NCI-H1048 (cell line): ENCODE measurements around the gene PDGFRB.
A peak's percentile ranks its signal among the peaks of the same experiment; 100 is the strongest.

Source experiments
- DNase-seq: peaks from one replicate; lab custom pipeline; 2025; lab: John Stamatoyannopoulos, UW

The PDGFRB gene

DNA sequence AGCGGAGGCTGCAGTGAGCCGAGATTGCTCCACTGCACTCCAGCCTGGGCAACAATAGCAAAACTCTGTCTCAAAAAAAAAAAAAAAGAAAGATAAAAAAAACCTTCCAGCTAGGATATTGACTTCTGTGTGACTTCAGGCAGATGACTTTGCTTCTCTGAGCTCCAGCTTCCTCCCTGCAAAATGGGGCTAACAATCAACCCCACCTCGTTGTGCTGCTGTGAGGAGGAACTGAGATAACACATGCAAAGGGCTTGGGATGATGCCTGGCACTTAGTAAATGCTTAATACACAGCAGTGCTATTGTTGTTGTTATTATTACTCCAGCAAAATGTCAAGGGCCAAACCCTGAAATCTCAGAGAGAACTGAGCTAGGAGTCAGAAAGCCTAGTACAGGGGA lies 7.4 kb upstream of the PDGFRB start:
- DNase-seq = no peak

DNA sequence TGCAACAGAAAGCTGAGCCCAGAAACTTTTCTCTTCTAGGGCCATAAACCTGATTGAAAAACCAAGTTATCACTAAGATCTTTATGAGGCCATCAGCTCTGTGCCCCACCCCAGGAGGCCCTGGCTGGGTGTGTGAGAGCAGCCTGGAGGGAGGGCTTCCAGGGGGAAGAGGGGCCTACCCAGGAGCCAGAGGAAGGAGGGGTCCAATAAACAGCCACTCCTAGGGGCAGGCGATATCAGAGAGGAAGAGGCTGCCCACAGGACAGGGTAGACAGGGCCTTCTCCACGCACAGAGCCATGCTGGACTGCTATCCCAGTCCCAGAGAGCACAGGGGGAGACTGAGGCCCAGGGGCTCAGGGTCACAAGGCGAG lies 6.5 kb upstream of the PDGFRB start:
- DNase-seq = no peak

DNA sequence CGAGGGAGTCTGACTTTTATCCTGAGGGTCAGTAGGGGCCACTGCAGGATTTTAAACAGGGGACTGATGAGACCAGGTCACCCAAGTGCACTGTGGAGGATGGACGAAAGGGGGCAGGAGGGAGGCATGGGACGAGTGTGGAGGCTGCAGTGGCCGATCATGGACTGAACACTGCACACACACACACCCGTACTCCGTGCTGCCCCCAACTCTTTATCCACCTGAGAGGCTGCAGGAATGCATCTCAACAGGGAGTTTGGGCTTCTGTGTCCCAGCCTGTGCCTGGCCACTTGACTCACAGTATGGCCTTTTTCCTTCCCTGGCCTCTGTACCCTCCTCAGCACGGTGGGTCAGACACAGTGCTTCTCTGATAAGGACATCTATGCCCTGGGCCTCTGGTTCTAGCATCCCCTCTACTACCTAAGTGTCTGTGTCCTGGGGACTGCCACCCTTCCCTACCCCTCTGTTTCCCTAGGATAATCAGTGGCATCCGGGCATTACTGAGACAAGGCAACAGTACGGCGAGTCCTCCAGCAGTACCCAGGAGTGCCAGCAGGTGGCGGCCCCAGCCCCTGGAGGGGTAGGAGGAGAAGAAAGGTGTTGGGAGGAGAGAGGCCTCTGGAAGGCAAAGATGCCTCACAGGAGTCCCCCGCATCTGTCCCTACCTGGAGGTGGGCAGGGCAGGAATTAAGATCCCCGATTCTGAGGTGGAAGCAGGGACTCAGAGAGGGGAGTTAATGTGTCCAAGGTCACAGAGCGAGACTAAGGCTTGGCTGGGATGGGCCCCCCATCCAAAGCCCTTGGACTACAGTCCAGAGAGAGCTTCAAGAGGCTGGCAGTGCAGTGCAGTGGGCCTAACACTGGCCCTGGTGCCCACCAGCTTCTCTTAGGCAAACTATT lies 5.8 kb upstream of the PDGFRB start:
- DNase-seq = peak; percentile 60

DNA sequence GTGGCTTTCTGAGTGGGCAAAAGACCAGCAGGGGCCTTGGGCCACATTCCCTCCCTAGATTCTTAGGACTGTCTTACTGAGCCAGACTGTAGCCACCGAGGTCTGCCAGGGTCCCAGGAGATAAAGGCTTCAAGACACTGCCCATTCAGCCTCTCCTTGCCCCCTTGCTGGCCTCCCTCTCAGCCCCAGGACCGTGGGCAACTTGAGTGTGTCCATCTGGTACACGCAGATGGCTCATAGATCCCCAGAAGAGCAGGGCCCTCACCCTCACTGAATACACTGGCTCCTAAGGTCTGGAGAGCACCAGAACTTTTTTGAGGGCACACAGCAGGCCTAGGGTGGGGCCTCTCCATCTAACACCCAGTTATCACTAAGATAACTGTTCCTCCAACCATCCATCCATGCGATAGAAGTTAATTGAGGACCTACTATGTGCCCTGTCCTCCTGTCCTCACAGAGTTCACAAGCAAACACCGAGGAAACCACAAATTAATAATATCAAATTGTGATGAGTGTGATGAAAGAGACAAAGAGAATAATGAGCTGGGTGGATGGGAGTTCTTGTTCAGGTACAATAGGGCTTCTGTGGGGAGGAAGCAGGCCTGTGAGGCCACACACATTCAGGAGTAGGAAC lies 4.9 kb upstream of the PDGFRB start:
- no peak for DNase-seq

DNA sequence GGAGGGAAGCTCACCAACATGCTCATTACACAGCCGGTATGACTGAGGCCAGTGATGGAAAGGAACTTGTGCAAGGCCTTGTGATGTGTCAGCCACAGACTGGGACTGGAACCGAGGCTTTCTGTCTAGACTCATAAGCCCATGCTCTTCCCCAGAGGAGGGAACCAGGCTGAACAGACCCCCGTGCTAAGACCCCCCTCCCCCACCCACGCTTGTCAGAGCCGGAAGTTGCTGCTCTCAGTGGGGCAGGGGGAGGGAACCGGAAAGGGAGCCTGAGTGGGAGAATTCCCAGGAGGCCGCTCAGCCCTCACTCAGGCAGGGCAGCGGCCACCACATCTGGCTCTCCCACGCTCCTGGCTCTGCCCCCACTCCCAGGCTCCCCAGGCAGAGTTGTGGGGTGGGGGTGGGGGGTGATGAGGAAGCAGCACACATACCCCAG lies 4.1 kb upstream of the PDGFRB start:
- DNase-seq = no peak

DNA sequence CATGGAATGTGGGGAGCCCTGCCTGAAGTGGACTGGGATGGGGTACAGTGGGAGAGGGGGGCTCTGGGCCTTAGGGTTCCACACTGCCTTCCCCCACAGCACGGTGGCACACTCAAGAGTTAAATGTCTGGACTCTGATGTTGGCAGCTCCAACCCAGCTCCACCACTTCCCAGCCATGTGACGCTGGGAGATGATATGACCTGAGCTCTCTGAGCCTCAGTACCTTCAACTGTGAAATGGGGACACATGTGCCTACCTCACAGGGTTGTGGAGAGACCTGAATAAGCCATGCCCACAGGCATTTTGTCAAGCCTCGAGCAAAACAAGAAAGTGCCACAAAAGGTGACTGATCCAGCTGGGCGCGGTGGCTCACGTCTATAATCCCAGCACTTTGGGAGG lies 3.4 kb upstream of the PDGFRB start:
- DNase-seq = no peak

DNA sequence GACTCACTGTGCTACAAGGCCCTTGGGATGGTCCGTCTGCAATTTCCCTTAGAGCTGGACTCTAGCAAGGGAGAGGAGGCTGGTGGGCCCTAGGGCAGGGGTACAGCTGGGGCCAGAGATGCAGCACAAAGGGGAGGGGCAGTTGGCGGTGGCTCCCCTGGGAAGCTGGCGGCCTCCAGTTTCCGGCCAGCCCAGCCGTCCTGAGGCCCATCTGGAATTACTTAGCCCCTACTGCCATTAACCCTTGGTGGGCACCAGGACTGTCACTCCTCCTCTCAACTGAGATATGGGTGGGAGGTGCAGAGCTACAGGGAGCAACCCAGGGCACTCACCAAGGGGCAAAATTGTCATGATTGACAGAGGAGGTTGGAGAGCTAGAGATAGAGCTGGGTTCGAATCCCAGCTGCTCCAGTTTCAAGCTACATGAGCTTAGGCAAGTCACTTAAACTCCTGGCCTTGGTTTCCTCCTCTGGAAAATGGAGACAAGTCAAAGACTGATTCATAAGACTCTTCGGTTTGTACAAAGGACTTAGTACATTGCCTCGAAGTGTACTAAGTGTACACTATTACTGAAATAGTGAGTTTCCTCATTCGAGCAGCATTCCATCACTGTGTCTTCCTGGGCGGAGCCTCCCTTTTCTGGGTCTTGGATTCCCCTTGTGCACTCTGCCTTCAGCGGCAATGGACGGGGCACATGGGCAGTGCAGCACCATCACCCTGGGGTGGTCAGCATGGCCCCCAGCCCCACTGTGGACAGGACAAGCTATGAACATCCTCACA lies 2.7 kb upstream of the PDGFRB start:
- no peak for DNase-seq

DNA sequence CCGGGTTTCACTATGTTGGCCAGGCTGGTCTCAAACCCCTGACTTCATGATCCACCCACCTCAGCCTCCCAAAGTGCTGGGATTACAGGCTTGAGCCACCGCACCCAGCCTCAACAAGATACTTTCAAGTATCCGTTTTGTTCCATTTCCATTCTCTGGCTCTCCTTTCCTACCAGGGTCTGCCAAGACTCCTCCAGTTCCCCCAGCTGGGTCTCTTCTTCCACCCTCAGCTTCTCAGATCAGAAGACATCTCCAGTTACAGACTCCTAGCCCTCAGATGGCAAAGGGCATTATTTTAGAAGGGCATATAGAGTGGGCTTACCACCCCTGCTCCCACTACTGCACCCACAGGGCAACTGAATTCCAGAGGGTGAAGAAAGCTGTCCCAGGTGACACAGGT lies 1.5 kb upstream of the PDGFRB start:
- no peak for DNase-seq

DNA sequence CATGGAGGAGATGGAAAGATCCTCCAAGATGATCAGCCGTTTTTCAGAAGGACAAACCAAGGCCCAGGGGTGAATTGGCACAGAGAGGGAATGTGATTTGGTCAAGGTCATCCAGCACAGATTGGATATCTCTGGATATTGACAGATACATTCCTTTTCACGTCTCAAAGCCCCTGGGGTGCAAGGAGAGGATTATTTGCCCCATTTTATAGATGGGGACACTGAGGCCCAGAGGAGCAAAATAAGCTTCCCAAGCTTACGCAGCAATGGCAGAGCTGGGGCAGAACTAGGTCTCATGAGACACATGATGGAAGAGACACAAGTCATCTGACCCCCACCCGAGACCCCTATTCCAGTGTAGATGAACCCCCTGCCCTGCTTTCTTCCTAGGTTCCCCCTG lies 895 bp upstream of the PDGFRB start:
- no peak for DNase-seq

DNA sequence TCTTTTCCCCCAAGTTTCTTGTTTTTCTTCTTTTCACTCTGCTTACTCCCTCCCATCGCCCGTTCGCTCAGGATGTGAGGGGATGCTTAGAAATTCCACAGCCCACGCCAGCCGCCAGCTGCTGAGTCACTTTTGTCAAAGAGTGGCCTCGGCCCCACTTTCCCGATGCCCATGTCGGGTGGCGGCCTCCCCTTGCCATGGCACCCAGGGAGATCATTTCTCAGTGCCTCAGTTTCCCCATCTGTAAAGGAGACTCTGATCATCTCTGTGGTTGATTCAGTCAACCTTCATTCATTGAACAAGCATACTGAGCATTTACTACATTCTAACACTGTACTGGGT lies 353 bp upstream of the PDGFRB start:
- DNase-seq = no peak

DNA sequence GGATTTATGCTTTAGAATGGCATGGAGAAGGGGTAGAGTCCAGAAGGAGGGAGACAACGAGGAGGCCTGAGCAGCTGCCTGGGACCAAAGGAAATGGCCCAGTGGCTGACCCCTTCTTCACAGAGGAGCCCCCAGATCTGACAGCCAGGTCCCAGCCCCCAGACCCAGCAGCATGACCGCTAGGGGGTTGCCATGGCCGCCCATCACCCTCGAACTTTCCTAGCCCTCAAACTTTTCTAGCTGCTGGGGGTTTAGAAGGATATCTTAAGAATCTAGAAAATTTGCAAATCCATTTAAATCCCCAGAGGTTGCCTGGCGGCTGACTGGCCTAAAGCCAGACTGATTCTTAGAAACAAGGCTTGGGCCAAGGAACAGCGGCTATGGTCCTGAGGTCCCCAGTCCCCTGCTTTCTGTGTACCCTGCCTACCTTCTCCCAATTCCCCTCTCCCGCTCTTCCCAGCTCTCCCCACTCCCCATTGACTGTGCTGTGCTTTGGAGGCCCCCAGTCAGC lies 972 bp downstream of the PDGFRB start:
- no peak for DNase-seq

DNA sequence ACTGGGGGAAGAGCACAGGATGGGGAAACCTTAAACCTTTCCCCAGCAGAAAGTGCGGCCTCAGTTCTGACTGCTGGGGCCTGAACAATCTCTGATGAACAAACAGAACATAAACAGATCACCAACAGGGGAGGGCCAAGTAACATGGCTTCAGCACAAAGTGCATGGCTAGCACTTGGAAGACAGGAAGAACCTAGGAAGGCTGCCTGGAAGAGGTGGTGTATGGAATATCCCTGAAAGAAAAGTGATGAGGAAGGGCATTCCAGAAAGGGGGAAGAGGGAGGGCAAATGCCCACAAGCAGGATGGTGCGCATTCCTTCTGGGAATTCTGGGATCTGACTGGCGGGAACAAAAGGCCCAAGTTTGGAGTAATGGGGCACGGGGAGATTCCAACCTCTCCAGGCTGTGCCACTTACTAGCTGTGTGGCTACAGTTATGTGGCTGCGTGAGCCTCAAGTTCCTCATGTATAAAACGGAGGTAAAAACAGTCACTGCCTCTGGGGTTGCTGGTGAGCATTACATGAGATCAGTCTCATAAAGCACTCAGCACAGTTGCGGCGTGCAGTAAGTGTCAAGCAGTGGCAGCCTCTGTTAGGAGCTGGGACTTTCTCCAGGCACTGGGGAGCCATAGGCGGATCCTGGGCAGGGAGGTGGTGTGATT lies 1.6 kb downstream of the PDGFRB start:
- DNase-seq = no peak

DNA sequence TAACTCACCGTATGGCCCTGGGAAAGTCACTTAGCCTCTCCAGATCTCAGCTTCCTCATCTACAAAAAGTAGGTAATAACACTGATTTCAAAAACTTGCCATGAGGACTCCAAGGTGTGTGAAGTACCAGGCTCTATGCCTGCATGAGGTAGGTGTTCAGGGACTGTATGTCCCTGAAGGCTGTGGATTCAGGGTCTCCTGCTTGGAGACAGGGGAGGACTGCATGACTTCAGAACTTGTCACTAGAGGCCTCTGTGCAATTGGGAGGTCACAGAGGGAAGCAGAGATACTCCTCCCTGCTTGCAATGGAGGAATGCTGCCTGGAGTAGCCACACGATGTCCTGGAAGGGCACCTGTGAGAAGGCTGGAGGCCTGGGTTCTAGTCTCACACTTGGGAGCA lies 2.2 kb downstream of the PDGFRB start:
- DNase-seq = no peak

DNA sequence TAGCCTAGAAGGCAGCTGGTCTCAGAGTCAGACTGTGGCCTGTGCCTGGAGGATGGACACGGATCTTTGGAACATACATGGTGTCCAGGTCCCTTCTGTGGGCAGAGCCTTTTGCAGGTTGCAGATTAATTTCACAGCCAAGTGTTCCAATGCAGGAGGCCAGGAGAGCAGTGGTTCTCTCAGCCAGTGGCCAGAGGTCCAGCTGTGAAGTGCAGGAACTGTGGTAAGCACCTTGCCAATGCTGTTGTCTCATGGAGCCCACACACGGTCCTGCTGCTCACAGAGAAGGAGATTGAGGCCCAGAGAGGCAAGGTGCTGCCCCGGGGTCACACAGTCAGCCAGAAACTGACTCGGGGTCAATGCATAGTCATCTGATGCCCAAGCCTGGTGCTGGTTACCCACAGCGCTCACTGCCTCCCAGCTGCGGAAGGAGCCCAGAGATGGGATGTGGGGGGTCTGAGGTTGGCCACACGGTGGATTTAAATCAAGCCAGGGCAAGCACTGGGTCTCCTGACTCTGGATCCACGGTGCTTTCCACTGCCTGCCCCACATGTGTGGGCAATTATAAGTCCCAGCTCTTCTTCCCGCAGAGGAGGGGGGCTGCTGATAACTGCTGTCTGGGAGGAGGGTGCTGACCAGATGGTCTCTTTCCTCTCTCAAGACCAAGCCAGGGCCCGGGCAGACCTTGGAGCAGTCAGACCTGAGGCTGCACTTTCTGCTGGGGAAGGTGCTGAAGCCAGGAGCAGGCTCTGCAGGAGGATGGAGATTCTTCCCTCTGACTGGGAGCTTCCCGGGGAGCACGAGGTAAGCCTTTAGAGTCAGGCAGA lies 2.8 kb downstream of the PDGFRB start:
- DNase-seq = no peak

DNA sequence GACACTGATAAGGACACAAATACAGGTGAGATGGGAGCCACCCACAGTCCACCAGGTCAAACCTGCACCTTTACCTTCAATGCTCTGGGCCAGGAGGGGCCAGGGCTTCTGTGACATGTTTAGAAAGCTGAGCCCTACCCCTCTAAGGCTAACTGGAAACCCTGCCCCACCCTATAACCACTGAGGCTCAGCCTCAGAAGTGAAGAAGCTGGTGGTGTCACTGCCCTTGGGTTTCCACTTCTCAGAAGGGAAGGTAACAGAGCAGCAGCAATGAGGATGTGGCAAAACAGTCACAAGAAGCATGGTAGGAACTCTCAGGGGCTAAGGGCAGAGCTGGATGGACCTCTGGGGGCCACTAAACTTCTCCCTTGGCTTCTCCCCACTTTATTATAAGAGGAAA lies 6.0 kb downstream of the PDGFRB start:
- no peak for DNase-seq

DNA sequence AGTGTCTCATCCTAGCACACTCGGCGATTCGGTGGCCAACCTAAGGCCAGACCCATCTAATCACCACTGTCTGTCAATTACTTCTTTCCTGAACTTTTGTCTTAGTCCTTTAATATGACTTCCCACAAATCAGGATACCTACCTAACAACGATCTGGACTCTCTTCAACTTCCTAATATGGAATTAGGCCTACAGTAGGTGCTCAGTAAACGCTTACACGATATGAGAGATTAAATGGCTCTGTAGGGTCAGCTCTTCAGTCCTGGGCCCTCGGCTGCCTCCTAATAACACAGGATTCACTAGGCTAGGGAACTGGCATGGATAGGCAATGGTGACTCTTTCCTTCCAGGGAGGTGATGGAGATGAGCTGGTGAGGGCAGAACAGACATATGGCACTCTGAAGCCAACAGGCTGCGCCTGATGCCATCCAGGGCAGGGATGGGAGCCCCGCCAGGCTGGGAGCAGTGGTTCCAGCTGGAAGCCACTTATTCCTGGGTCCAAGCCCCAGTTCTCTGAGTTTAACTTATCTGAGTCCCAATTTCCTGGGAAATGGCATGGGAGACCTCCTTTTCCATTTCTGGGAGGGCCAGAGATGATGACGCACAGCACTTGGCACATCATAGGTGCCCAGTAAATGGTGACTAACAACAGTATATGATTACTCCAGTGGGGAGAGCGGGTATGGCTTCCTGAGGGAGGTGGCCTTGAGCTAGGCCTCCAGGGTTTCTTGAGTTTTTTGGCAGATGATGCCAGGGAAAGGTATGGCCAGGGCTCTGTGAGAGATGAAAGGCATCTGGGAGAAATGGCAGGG lies 7.3 kb downstream of the PDGFRB start:
- DNase-seq = no peak

DNA sequence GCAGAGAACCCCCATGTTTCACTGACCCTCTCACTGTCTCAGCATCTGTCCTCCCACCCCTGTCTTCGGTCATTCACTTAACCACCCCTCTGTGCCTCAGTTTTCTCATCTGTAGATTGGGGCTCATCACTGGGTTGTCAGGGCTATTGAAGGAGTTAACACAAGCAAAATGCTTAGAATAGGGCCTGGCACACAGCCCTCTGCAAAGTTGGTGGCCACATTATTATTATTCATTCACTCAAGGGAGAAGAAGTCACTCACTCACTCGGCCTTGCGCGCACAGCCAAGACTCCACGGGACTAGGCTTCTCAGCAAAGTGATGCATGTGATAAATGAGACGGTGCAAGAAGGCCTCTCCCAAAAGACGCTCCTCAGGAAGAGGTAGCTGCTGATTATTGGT lies 8.0 kb downstream of the PDGFRB start:
- DNase-seq = no peak

DNA sequence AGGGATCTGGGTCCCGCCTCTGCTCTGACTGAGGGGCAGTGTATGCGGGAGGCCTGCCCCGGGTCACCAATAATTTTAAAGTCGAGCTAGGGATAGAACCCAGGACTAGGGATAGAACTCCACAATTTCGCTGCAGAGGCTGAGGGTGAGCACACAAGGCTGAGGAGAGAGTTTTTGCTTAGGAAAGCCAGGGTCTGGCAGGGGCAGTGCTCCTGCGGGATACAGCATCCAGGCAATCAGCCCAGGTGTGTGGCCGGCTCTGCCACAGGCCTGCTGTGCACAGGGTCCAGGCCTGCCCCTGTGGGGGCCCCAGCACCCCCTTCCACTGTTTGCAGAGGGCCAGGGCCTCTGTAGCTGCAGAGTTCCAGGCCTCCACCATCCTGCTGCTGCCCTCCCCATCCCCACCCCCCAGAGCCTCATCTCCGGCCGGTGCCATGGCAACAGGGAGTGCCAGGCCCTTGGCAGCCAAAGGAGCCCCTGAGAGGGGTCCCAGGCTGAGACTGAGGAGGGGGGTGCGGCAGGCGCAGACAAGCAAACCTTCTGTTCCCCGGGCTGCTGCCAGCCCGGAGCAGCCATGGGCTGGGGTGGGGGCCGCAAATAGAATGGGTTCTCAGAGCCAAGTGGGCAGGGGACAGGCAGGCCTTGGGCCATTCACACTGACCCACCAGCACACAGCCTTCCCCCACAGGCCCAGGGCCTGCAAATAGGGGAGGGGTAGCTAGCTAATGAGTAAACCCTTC lies 8.6 kb downstream of the PDGFRB start:
- DNase-seq = no peak

DNA sequence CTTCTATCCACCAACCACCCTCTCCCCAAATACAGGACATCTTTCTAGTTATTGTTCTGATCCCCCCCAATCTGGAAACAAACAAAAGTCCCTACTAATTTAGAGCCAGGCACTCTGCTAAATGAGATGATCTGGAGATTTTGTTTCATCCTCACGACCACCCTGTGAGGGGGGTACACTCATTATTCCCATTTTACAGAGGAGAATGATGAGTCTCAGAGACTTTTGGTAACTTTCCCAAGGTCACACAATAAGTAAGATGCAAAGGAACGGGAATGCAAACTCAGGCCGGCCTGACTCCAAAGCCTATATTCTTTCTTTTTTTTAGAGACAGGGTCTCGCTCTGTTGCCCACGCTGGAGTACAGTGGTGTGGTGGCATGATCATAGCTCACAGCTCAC lies 9.4 kb downstream of the PDGFRB start:
- no peak for DNase-seq

DNA sequence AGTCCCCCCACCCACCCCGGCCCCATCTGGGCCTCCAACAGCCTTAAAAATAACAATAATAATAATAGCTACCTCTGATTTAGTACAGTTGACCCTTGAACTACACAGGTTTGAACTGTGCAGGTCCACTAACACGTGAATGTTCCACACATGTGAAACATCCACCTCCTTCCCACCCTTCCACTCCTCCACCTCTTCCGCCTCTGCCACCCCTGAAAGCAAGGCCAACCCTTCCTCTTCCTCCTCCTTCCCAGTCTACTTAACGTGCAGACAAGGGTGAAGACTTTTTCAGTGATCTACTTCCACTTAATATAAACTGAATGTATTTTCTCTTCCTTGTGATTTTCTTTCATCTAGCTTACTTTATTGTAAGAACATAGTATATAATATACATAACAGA lies 10.8 kb downstream of the PDGFRB start:
- no peak for DNase-seq
